Astrocyte of the cerebellum (primary cell): ENCODE data around the gene ULK4.

Experiments
- DNase-seq: peaks from one replicate; pipeline ENCODE4 v3.0.0-alpha.2; 2011; ENCODE audit warnings: low read depth
- H3K4me3 ChIP-seq: 2 replicates; pipeline ENCODE4 v1.5.1; 2011; ENCODE audit warnings: mild to moderate bottlenecking, low read depth, low read length, moderate library complexity
- in situ Hi-C: cut with HindIII; loops from 2 replicates; pipeline ENCODE4 v1.10.0; 2017; ENCODE audit warnings: low sequenced_read_pairs
- TF ChIP-seq, protein P1 (sequence below): IDR thresholded peaks from 2 replicates; pipeline ENCODE4 v1.5.1; 2012; ENCODE audit warnings: low read length, low read depth, moderate library complexity, mild to moderate bottlenecking; ENCODE audit errors: missing control alignments

The ULK4 gene

GRCh38 chr3:41488501-41488900 lies 473.4 kb downstream of the ULK4 start:
- H3K4me3 ChIP-seq: no peak overlapping the region
- no peak for DNase-seq
- TF ChIP-seq, protein P1, sequence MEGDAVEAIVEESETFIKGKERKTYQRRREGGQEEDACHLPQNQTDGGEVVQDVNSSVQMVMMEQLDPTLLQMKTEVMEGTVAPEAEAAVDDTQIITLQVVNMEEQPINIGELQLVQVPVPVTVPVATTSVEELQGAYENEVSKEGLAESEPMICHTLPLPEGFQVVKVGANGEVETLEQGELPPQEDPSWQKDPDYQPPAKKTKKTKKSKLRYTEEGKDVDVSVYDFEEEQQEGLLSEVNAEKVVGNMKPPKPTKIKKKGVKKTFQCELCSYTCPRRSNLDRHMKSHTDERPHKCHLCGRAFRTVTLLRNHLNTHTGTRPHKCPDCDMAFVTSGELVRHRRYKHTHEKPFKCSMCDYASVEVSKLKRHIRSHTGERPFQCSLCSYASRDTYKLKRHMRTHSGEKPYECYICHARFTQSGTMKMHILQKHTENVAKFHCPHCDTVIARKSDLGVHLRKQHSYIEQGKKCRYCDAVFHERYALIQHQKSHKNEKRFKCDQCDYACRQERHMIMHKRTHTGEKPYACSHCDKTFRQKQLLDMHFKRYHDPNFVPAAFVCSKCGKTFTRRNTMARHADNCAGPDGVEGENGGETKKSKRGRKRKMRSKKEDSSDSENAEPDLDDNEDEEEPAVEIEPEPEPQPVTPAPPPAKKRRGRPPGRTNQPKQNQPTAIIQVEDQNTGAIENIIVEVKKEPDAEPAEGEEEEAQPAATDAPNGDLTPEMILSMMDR: no peak
- in situ Hi-C loops: no loop called here

DNA sequence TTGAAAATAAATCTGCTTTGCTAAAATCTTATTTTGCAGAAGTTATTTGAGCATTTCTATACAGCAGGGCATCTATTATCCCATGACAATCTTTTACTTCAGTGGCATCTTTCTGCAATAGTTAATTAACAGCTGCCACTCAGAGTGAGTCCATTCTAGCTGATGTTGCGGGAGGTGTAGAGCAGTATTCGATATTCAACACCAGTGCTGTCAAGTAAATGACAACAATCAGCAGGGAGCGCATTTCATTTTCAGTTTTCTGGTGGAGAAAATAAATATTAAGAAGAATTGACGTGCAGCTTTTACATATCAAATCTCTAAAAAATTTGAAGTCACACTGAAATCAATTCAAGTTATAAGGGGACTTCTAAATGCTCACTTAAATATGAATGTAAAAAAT lies 476.4 kb downstream of the ULK4 start:
- in situ Hi-C loops: no loop called here
- DNase-seq: no peak
- no peak overlapping the region for H3K4me3 ChIP-seq
- TF ChIP-seq, protein P1: no peak

- TF ChIP-seq, protein P1: no peak
- H3K4me3 ChIP-seq: no peak overlapping the region
- in situ Hi-C loops: no loop called here
- no peak for DNase-seq
Observed at GRCh38 chr3:41482134-41482533, 479.8 kb downstream of the ULK4 start.

- H3K4me3 ChIP-seq: no peak overlapping the region
- in situ Hi-C loops: no loop called here
- TF ChIP-seq, protein P1: no peak
- no peak for DNase-seq
Observed at GRCh38 chr3:41478278-41478677, 483.6 kb downstream of the ULK4 start.

- no peak for DNase-seq
- in situ Hi-C loops: no loop called here
- TF ChIP-seq, protein P1: no peak
- H3K4me3 ChIP-seq: no peak overlapping the region
Observed at GRCh38 chr3:41477399-41478014, 484.4 kb downstream of the ULK4 start.

DNA sequence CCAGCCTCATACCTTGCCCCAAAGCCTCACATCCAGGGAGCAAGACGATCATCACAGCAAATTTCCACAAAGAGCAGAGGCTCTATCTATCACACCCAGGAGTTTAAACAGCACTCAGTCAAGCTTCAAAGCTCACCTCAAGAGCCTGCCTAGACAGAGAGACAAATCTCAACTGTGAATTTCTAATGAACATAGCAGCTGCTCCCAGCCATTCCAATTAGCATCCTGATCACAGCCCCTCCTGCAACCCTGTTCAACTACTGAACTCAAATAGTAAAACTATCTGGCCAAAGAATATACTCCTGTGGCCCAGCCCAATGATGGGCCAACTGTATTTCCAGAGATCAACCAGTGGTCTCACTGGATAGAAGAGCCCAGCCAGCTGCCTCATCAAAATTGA lies 492.8 kb downstream of the ULK4 start:
- TF ChIP-seq, protein P1: no peak
- in situ Hi-C loops: no loop called here
- no peak for DNase-seq
- H3K4me3 ChIP-seq: no peak overlapping the region
